Gastrocnemius medialis (tissue), 4 donors: ENCODE results near the gene FBXO28. TPM values are rescaled to one million over a fixed set of nuclear protein-coding genes. Genes with fewer than 3 reads are reported as not detected.

Experiments used
- total RNA-seq, 4 donors: library from RNA; depleted of rRNA; stranded (reverse); fragments of >200 nt; gene quantifications; one replicate each; pipeline versions ENCODE4 v1.1.0 to v1.2.3, GENCODE V29; 2016

The FBXO28 gene
- total RNA-seq, 4 donors from 2014 or later, result 20.2 to 30.9 (median 27.4) TPM

Other genes with a start within 250 kb of the FBXO28 start
- gene DEGS1, start 69.1 kb downstream of the FBXO28 start, total RNA-seq, result 10 to 100 TPM; 21.5 to 26.3 (median 24.2) TPM
- 10 to 100 TPM in 1 of 4 donors, 1 to 10 TPM in 3; 6.5 to 32.5 (median 7.7) TPM for gene NVL, start 216.1 kb downstream of the FBXO28 start, total RNA-seq
- gene CNIH4, start 242.8 kb downstream of the FBXO28 start, total RNA-seq, result 10 to 100 TPM; 24.5 to 58.5 (median 39.1) TPM